NCI-H524 (cell line): ENCODE measurements around the gene ZSCAN23.
"Not testable (repeated sequence)": the region's sequence is repeated elsewhere in the genome, so short reads cannot be mapped to it uniquely, and the experiment has no call there.

Source experiments
- DNase-seq, 2 experiments: peaks; one replicate each; lab custom pipeline; 2025; lab: John Stamatoyannopoulos, UW

The ZSCAN23 gene

GRCh38 chr6:28443112-28443773 lies at the start of gene ZSCAN23:
ZSCAN23 (minus strand) TSS chr6:28443491; CDS start chr6:28436266, 7,225 bp downstream.
- peak; percentile 84 to 90 for DNase-seq

- no peak for DNase-seq
These were observed 48.7 kb upstream of the ZSCAN23 start for GRCh38 chr6:28491984-28492317.

GRCh38 chr6:28490205-28490890 lies 47.1 kb upstream of the ZSCAN23 start:
- peak in 1 of 2 experiments; percentile 28 for DNase-seq

- peak; percentile 49 to 67 for DNase-seq
These were observed 46.3 kb upstream of the ZSCAN23 start for GRCh38 chr6:28489366-28490204.

GRCh38 chr6:28488916-28489365 lies 45.6 kb upstream of the ZSCAN23 start:
- peak; percentile 21 to 60 for DNase-seq

- no peak for DNase-seq
These were observed 43.9 kb upstream of the ZSCAN23 start for GRCh38 chr6:28486988-28487742.

- no peak for DNase-seq
These were observed 43.2 kb upstream of the ZSCAN23 start for GRCh38 chr6:28486533-28486932.

GRCh38 chr6:28485482-28485881 lies 42.2 kb upstream of the ZSCAN23 start:
- DNase-seq, result no peak

GRCh38 chr6:28480253-28480932 lies 37.1 kb upstream of the ZSCAN23 start:
- no peak for DNase-seq

GRCh38 chr6:28478518-28478917 lies 35.2 kb upstream of the ZSCAN23 start:
- DNase-seq, result no peak

- DNase-seq, result peak; percentile 38 to 85
These were observed 31.3 kb upstream of the ZSCAN23 start for GRCh38 chr6:28474441-28475219.

- not testable (repeated sequence) for DNase-seq
These were observed 26.0 kb upstream of the ZSCAN23 start for GRCh38 chr6:28469153-28469745.

- DNase-seq, result no peak
These were observed 24.8 kb upstream of the ZSCAN23 start for GRCh38 chr6:28468056-28468455.

- DNase-seq, result no peak
These were observed 19.1 kb upstream of the ZSCAN23 start for GRCh38 chr6:28462401-28462800.

- DNase-seq, result no peak
These were observed 15.3 kb upstream of the ZSCAN23 start for GRCh38 chr6:28458568-28458967.

- DNase-seq, result no peak
These were observed 5.8 kb upstream of the ZSCAN23 start for GRCh38 chr6:28449056-28449455.

GRCh38 chr6:28447512-28447906 lies 4.2 kb upstream of the ZSCAN23 start:
- DNase-seq, result not testable (repeated sequence)

- peak in 1 of 2 experiments; percentile 55 for DNase-seq
These were observed 3.7 kb upstream of the ZSCAN23 start for GRCh38 chr6:28446818-28447511.

- peak in 1 of 2 experiments; percentile 17 for DNase-seq
These were observed 1.5 kb upstream of the ZSCAN23 start for GRCh38 chr6:28444759-28445158.
